ENCODE measurements around the gene FAS.

The FAS gene

GRCh38 chr10:88990384-88991160 is at the start of gene FAS:
TSS of gene FAS (plus strand) at chr10:88990798. CDS start at chr10:88990877, 79 bp downstream.
- Histone ChIP-seq H3K36me3 (ENCODE audit: insufficient read depth, low read length) (no peaks in the 10 kb centered on the region), H3K9me3 (ENCODE audit: control insufficient read depth, insufficient read depth, low read length) (no peaks in the 10 kb centered on the region), H3K4me1 (ENCODE audit: insufficient read depth, low read length) (0 out of 2 replicates have a peak, but pooled peaks cover 13% of the 10 kb centered on the region), H3K9ac (ENCODE audit: low read depth, low read length) (peak within 1 kb of the TSS; percentile 87)

- Histone ChIP-seq H3K36me3 (ENCODE audit: insufficient read depth, low read length) (no peaks in the 10 kb centered on the region; the same call in 1 of the 2 replicates), H3K9ac (ENCODE audit: low read depth, low read length) (no peak overlapping the region), H3K4me1 (ENCODE audit: insufficient read depth, low read length) (no peaks in the 10 kb centered on the region), H3K9me3 (ENCODE audit: control insufficient read depth, insufficient read depth, low read length) (no peaks in the 10 kb centered on the region)
These were observed 49.6 kb upstream of the FAS start for GRCh38 chr10:88941026-88941425.

GRCh38 chr10:88943778-88944177 is 46.8 kb upstream of the FAS start:
- H3K4me1 ChIP-seq (ENCODE audit: insufficient read depth, low read length) = no peaks in the 10 kb centered on the region
- no peaks in the 10 kb centered on the region for H3K36me3 ChIP-seq (ENCODE audit: insufficient read depth, low read length)
- H3K9ac ChIP-seq (ENCODE audit: low read depth, low read length) = no peak overlapping the region
- H3K9me3 ChIP-seq (ENCODE audit: control insufficient read depth, insufficient read depth, low read length) = no peaks in the 10 kb centered on the region

GRCh38 chr10:88944813-88945212 is 45.8 kb upstream of the FAS start:
- Histone ChIP-seq H3K36me3 (ENCODE audit: insufficient read depth, low read length) (no peaks in the 10 kb centered on the region), H3K9me3 (ENCODE audit: control insufficient read depth, insufficient read depth, low read length) (no peaks in the 10 kb centered on the region), H3K9ac (ENCODE audit: low read depth, low read length) (no peak overlapping the region), H3K4me1 (ENCODE audit: insufficient read depth, low read length) (no peaks in the 10 kb centered on the region)

- no peaks in the 10 kb centered on the region for H3K36me3 ChIP-seq (ENCODE audit: insufficient read depth, low read length)
- H3K9me3 ChIP-seq (ENCODE audit: control insufficient read depth, insufficient read depth, low read length) = no peaks in the 10 kb centered on the region
- no peak overlapping the region for H3K9ac ChIP-seq (ENCODE audit: low read depth, low read length)
- no peaks in the 10 kb centered on the region for H3K4me1 ChIP-seq (ENCODE audit: insufficient read depth, low read length)
These were observed 44.4 kb upstream of the FAS start for GRCh38 chr10:88946200-88946599.

GRCh38 chr10:88946965-88947590 is 43.5 kb upstream of the FAS start:
- H3K9ac ChIP-seq (ENCODE audit: low read depth, low read length) = no peak overlapping the region
- no peaks in the 10 kb centered on the region for H3K36me3 ChIP-seq (ENCODE audit: insufficient read depth, low read length)
- H3K4me1 ChIP-seq (ENCODE audit: insufficient read depth, low read length) = 0 out of 2 replicates have a peak, but pooled peaks cover 4% of the 10 kb centered on the region
- H3K9me3 ChIP-seq (ENCODE audit: control insufficient read depth, insufficient read depth, low read length) = no peaks in the 10 kb centered on the region

GRCh38 chr10:88949051-88949450 is 41.5 kb upstream of the FAS start:
- no peaks in the 10 kb centered on the region for H3K9me3 ChIP-seq (ENCODE audit: control insufficient read depth, insufficient read depth, low read length)
- no peaks in the 10 kb centered on the region for H3K36me3 ChIP-seq (ENCODE audit: insufficient read depth, low read length)
- H3K9ac ChIP-seq (ENCODE audit: low read depth, low read length) = no peak overlapping the region
- 0 out of 2 replicates have a peak, but pooled peaks cover 4% of the 10 kb centered on the region for H3K4me1 ChIP-seq (ENCODE audit: insufficient read depth, low read length)

GRCh38 chr10:88949912-88950837 is 40.4 kb upstream of the FAS start:
- Histone ChIP-seq H3K9ac (ENCODE audit: low read depth, low read length) (no peak overlapping the region), H3K9me3 (ENCODE audit: control insufficient read depth, insufficient read depth, low read length) (no peaks in the 10 kb centered on the region), H3K36me3 (ENCODE audit: insufficient read depth, low read length) (no peaks in the 10 kb centered on the region), H3K4me1 (ENCODE audit: insufficient read depth, low read length) (0 out of 2 replicates have a peak, but pooled peaks cover 4% of the 10 kb centered on the region)

GRCh38 chr10:88952647-88953111 is 37.9 kb upstream of the FAS start, which contains the start of gene ACTA2:
TSS of gene ACTA2 (minus strand) at chr10:88952773. CDS start at chr10:88948930, 3,843 bp downstream.
- no peaks in the 10 kb centered on the region for H3K36me3 ChIP-seq (ENCODE audit: insufficient read depth, low read length)
- H3K9ac ChIP-seq (ENCODE audit: low read depth, low read length) = no peak within 1 kb of the TSS
- H3K9me3 ChIP-seq (ENCODE audit: control insufficient read depth, insufficient read depth, low read length) = no peaks in the 10 kb centered on the region
- H3K4me1 ChIP-seq (ENCODE audit: insufficient read depth, low read length) = 0 out of 2 replicates have a peak, but pooled peaks cover 4% of the 10 kb centered on the region

- Histone ChIP-seq H3K9me3 (ENCODE audit: control insufficient read depth, insufficient read depth, low read length) (no peaks in the 10 kb centered on the region), H3K9ac (ENCODE audit: low read depth, low read length) (no peak overlapping the region), H3K4me1 (ENCODE audit: insufficient read depth, low read length) (0 out of 2 replicates have a peak, but pooled peaks cover 4% of the 10 kb centered on the region)
These were observed 36.9 kb upstream of the FAS start for GRCh38 chr10:88953662-88954061.

GRCh38 chr10:88954458-88955083 is 36.0 kb upstream of the FAS start:
- no peaks in the 10 kb centered on the region for H3K9me3 ChIP-seq (ENCODE audit: control insufficient read depth, insufficient read depth, low read length)
- H3K9ac ChIP-seq (ENCODE audit: low read depth, low read length) = no peak overlapping the region
- H3K4me1 ChIP-seq (ENCODE audit: insufficient read depth, low read length) = 0 out of 2 replicates have a peak, but pooled peaks cover 4% of the 10 kb centered on the region
- no peaks in the 10 kb centered on the region for H3K36me3 ChIP-seq (ENCODE audit: insufficient read depth, low read length)

More at GRCh38 chr10:88953662-88954061, 36.9 kb upstream of the FAS start:
- no peaks in the 10 kb centered on the region for H3K36me3 ChIP-seq (ENCODE audit: insufficient read depth, low read length)

- Histone ChIP-seq H3K36me3 (ENCODE audit: insufficient read depth, low read length) (no peaks in the 10 kb centered on the region), H3K9ac (ENCODE audit: low read depth, low read length) (no peak overlapping the region), H3K4me1 (ENCODE audit: insufficient read depth, low read length) (no peaks in the 10 kb centered on the region), H3K9me3 (ENCODE audit: control insufficient read depth, insufficient read depth, low read length) (no peaks in the 10 kb centered on the region)
These were observed 33.2 kb upstream of the FAS start for GRCh38 chr10:88957381-88957780.

- Histone ChIP-seq H3K9me3 (ENCODE audit: control insufficient read depth, insufficient read depth, low read length) (no peaks in the 10 kb centered on the region), H3K4me1 (ENCODE audit: insufficient read depth, low read length) (no peaks in the 10 kb centered on the region), H3K36me3 (ENCODE audit: insufficient read depth, low read length) (no peaks in the 10 kb centered on the region), H3K9ac (ENCODE audit: low read depth, low read length) (no peak overlapping the region)
These were observed 31.9 kb upstream of the FAS start for GRCh38 chr10:88958721-88959120.
